HG02588 (cell line): ENCODE data around the gene TIAM1.
A peak's percentile ranks its signal among the peaks of the same experiment; 100 is the strongest.

Experiments used
- ATAC-seq: cut with Tn5 transposase; IDR thresholded peaks from one replicate; pipeline ENCODE4 v1.9.1; 2021; ENCODE audit warnings: mild to moderate bottlenecking, moderate library complexity; ENCODE audit not compliant: unreplicated experiment

The TIAM1 gene

DNA sequence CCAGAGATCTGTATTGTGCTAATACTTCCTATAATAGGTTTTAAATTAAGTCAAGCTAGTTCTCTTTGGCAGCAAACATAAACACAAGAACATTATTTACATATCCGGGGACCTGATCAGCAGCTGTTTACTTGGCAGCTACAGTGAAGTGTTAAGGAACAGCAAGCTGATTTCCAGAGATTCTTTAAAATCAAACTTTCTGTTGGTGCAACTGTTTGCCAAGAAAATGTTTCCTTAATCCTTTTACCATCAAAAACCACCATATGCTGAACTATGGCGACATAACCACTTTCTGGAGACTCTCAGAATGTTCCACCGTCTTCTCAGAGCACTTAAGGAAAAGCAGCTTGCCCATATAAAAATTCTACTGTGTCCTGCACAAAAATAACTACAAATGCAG lies 198.8 kb downstream of the TIAM1 start:
- ATAC-seq = no peak

DNA sequence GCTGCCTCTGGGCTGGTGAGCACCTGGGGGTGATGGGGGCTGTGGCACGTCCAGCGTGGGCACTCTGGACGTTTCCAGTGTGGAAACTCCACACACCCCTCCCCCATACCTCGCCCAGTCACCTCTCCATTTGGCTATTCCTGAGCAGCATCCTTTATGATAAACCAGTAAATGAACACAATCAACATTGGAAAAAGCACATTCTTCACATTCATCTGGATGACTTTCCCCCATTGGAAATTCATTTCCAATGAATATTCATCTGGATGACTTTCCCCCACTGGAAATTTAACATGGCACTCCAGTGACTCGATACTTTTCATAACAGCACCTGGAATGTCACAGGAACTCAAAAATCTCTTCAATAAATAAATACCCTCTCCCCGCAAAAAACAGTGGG lies 201.0 kb downstream of the TIAM1 start:
- no peak for ATAC-seq

DNA sequence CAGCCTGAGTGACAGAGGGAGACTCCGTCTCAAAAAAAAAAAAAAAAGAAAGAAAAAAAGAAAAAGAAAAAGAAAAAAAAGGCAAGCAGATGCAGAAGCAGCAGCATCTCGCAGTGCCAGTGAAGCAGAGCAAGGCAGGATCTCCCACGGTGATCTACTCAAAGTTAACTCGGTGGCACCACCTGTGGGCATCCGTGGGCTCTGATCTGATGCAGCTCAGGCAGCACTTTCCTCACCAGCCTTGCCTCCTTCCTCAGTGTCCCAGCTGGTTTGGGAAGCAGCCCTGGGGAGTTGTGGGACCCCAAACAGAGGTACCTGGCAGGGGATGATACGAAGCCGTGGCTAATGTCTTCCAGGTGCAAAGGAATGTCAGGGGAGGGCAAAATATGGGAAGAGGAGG lies 201.5 kb downstream of the TIAM1 start:
- peak; percentile 57 for ATAC-seq

DNA sequence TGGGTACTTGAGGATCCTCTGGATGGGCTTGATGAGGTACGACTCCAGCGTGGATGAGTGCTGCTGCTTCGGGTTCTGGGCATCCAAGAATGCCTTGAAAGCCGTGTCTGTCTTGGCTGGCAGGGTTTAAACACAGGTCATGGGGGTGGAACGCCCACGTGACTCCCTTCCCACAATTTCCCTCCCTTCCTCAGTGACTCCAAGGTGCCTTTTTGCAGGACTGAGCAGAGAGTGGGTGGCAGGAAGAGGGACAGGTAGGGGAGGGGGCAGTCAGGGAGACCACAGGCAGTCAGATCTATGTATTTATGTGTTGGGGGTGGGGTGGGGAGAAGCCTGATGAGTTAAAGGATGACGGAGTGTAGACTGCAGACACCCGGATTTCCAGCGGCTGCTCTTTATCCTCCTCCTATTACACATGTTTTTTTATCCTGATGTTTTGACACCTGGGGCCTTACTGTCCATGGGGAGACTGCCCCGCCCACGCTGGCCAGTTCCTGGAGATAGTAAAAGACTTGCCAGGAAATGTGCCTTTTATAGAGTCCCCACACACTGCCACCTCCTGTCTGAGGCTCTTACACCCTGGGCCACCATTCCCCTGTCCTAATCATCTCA lies 202.6 kb downstream of the TIAM1 start:
- ATAC-seq = no peak

DNA sequence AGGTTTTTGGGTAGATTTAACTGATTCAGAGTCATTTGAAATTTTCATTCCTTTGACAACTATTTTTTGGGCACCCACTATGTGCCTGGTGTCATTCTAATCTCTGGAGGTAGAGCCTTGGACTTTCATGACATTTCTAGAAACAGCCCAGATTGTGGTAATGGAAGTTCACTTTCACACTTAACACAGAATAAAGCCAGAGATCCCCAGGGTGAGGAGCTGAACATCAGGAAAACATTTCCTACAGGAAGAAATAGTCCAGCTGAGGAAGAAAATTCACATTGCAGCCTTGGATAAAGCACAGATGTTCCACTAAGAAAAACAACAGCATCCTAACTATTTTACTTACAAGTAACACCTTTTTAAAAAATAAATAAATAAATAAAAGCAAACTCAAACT lies 203.4 kb downstream of the TIAM1 start:
- ATAC-seq = no peak

DNA sequence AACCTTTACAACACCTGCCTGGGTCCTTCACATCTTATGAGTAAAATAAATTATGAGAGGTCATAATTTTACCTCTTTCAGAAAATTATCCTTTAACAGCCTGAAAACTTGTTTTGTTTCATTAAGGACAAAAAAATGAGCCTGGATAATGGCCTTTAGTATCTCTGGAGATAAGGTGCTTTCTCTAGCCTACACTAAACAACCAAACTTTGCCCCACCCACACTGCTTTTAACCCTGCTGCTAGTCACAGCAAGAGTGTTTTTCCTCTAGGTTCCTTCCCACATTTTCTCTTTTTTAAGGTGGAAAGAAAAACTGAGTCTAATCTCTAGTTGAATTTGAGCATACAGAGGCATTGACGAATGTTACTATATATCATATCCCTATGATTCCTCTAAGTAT lies 204.0 kb downstream of the TIAM1 start:
- ATAC-seq = no peak

DNA sequence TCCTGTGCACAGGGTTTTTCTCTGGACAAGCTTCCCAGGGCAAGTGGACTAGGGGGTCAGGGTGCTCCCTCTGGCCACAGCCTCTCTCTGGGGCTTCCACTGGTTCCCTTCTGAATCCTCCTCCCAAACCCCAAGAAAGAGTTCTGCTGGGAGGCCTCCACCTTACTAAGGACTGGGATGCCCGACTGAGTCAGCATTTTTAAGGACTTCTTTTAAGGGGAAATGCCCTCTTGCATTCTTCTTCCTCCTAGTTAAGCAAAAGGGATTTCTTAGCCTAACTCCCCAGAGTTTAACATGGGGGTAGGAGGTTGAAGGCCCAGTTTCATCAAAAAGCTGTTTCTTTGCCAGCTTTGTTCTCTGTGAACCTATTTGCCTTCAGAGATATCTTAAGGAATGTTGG lies 206.1 kb downstream of the TIAM1 start:
- no peak for ATAC-seq

DNA sequence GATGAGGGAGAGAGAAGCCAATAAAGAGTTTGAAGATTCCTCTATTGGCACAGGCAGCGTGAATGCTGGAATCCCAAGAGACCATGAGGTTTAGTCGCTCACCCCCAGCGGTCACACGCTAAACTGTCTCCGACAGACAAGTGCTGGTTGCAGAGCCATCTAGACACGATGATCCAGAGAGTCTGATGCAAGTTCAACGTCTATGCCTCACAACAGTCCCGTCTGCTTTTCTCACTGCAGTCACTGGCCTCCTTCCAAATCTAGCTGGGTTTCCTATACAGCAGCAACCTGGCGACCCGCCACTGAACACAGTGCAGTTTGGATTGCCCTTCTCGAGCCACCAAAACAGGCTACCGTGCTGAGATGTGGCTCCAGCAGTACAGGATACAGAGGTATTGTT lies 207.2 kb downstream of the TIAM1 start:
- ATAC-seq = no peak

DNA sequence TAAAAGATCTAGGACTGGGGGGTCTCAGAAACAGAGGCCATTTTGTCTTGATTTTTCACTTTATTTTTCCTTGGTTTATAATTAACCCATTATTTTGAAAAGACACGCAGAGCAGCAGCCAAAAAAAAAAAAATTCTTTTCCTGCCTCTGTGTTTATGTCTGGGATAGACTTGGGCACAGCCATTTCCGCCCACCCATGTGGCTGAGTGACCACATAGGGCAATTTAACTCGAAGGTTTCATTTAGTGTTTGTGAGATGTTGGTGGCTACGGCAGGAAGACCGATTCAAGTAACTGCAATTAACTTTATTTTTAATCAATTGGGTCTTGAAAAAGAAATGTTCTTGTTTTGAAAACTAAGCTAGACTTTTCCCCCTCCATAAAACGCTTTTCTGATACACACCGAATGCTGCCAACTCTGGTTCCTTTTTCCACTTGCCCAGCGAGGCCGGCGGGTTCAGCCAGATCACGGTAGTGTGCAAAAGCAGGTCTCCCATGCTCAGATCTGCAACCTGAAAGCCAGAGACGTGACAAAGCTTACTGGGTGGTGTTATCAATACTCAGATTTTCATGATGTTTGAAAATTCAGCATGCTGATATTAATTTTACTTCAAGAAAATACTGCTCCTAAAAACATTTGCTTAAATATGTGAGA lies 208.4 kb downstream of the TIAM1 start:
- no peak for ATAC-seq

DNA sequence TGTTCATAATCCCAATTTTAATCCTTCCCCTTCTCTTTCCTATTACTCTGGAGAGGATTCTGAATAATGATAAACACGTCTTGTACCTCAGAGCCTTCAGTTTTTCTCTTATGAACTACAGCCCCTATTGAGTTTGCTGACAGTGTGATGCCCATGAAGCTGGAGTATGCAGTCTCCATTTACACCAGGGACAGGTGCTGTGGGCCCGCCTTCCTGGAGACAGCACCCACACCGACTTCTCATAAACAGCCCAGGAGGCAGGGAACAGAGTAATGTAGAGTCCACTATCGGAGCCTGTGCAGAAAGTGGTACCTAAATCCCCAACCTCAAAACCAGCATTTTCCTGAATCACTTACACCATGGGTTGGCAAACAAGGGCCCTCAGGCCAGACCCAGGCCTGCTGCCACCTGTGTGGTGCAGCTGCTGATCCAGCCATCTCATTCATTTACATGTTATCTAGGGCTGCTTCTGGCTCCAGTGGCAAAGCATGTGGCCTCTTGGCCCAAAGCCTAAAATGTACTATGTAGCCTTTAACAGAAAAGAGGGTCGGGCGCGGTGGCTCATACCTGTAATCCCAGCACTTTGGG lies 210.7 kb downstream of the TIAM1 start:
- peak; percentile 7 for ATAC-seq

DNA sequence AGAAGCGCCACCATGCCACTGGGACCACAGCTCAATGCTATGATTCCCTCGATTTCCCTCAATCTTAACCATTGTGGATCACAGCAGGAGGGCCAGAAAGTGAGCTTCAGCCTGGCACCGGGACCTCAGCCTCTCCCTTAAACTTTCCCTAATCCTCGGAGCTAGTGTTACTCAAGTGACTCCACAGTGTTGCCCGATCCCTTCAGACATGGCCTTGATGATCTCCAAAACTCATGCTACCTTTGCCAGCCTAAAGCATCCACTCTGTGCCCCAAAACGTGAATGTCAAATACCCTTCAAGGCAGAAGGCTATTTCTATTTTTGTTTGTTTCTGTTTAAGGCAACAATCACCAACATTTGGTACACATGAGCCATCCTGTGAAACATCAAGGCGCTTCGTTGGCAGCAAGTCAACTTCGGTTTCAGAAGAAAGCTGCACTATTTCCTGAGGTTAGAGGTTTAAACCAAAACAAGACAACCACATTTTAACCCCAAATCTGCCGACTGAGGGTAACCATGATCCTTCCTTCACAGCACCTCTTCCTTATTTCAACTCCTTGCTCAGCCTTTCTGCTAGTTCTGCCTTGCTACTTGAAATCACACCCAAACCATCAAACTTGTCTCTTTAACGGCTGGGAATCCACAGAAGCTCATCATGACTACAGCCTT lies 211.4 kb downstream of the TIAM1 start:
- peak; percentile 86 for ATAC-seq

DNA sequence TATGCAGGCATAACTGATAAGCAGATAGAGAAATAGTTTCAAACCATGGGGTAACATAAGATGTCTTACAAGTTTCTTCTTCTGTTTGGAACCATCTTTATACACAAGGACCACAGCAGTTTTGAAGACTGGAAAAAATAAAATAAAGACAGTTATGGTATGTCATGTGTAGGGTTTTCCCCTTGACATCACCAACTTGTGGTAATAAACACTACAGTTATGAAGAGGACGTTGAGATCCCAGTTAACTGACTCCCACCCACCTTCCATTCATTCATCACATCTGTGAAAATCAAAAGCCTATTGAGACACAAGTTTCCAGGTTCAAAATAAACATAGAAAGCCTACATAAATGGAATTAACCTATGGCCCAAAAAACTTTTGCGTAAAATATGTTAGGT lies 213.2 kb downstream of the TIAM1 start:
- no peak for ATAC-seq

DNA sequence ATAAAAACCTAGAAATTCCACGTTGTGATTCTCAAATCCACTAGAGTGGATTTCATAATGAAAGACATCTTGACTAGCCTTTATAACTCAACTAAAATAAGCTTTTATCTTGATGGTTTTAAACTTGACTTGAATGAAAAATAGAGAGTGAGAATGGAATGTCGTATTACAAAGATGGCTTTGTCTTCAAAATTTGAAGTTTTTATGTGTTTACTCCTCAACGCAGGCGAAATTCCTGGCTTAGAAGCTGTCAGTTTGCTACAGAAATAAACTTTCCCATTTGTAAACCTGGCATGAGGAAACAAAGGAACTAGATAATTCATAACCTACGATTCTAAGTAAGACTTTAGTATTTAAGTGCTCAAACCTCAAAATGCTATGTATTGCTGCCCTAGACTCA lies 215.8 kb downstream of the TIAM1 start:
- ATAC-seq = no peak

DNA sequence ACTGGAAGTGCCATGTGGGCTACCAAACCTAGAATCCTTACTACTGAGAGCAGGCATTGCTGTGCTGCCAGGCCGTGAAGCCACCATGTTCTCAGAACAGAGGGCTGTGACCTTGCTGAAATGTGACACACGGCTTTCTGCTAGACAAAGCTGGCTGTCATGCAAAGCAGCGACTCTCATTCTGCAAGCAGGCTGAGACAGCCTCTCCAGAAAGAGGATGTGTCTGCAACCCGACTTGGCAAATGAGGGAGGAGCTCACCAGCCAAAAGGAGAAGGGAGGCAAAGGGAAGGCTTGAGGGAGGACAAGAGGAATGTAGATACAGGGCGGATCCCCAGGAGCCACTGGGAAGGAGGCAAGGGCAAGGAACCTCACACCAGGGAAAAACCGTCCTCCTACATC lies 220.1 kb downstream of the TIAM1 start:
- ATAC-seq = peak; percentile 86

DNA sequence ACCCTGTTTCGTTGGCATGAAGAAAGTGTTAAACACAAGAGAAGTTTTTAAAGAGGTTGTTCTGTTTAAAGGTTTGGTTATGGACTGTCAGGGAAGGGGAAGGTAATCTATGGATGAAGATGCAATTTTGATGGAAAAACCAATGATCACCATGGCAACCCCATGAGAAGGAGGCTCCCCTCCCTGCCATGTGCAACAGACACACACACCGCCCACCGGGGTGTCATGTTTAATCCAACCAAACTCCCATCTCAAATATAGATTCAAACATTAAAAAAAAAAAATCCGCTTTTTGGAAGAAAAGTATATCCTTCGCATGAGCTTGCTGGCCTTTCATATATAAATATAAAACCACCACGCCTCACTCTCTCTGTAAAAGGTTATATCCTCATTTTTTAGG lies 224.9 kb downstream of the TIAM1 start:
- no peak for ATAC-seq

DNA sequence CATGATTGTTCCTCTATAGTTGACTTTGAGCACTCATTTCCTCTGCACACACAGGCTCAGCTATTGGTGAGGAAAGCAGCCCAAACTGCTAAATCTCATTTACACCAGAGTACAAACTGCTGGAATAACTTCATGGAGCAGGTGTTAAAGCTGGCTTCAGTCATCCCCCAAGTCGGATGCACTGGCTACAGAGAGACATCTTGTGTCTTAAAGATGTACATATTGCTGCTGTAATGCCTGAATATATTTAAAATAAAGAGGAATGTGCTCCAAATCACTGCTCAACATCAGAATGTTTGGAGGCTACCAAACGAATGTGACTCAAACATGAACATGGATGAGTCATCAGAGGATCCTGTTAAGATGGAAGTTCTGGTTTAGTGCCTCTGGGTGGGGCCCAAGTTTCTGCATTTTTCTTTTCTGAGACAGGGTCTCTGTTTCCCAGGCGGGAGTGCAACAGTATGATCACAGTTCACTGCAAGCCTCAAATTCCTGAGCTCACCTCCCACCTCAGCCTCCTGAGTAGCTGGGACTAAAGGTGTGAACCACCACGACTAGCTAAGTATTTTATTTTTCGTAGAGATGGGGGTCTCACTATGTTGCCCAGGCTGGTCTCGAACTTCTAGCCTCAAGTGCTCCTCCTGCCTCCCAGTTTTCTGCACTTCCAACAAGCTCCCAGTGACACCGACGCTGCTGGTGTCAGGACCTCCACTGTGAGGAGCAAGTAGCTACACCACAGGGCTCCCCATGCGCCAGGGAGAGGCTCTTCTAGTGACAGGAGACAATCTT lies 226.7 kb downstream of the TIAM1 start:
- no peak for ATAC-seq

DNA sequence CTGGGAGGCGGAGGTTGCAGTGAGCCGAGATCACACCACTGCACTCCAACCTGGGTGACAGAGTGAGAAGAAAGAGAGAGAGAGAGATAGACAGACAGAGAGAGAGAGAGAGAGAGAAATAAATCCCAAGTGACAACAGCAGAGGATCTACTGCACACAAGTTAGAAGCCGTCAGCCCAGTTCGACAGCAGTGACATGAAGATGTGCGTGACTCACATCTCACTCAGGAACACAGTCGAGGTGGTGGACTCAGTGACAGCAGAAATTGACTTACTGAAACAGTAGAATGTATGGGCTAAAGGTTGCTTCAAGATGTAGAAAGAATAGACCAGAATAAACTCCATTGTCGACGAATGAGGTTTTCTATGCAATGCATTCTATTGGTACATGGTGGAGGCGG lies 228.8 kb downstream of the TIAM1 start:
- no peak for ATAC-seq

DNA sequence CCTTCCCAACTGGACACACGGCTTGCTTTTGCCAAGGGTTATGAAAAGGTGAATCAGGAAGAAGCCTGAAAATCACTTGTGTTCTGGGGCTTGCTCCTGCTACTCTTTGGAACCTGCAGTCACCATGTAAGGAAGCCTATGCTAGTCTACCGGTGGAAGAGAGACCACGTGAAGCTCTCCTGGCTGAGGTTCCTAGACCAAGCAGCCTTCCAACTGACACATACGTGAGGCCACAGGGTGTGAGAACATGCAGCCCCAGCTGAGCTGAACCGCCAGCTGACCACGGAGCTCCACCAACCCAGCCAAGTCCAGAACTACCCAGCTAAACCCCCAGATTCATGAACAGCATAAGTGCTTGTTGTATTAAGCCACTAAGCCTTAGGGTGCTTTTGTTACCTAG lies 233.0 kb downstream of the TIAM1 start:
- no peak for ATAC-seq

DNA sequence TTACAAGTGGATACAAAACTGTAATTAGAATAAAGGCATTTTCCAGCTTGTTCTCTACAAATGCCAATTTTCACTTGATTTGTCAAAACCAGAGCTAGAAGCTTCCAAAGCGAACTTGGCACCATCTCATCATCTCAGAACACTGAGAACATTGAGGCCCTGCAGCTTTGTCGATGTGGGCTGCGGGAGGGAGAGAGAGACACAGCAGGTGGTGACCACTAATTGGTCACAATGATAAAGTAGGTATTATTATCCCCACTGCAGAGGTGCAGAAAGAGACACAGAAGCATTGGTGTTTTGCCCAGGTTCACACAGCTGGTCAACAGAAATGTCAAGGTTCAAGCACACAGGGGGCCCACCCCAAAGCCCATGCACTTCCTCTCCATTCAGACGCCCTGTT lies 233.6 kb downstream of the TIAM1 start:
- no peak for ATAC-seq

DNA sequence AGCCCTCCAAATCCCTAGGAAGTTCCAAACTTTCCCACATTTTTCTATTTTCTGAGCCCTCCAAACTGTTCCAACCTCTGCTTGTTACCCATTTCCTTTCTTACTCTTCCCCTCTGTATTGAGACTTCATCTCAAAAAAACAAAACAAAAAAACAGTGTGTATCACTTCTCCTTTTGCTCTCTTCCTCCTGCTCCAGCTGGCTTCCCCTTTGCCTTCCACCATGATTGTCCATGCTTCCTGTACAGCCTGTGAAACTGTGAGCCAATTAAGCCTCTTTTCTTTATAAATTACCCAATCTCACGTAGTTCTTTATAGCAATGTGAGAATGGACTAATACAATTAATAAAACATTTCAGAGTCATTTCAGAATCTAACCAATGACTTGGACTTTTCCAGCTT lies 236.2 kb downstream of the TIAM1 start:
- ATAC-seq = peak; percentile 66

DNA sequence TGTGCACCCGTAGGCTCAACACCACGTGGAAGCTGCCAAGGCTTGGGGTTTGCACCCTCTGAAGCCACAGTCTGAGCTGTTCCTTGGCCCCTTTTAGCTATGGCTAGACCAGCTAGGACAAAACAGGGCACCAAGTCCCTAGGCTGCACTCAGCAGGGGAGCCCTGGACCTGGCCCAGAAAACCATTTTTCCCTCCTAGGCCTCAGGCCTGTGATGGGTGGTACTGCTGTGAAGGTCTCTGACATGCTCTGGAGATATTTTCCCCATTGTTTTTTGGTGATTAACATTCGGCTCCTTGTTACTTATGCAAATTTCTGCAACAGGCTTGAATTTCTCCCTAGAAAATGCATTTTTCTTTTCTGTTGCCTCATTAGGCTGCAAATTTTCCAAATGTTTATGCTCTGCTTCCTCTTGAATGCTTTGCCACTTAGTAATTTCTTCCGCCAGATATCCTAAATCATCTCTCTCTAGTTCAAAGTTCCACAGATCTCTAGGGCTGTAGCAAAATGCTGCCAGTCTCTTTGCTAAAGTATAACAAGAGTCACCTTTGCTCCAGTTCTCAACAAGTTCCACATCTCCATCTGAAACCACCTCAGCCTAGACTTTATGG lies 236.8 kb downstream of the TIAM1 start:
- ATAC-seq = no peak
